HG02763 (cell line): ENCODE results near the gene UBA52.
"Not testable (repeated sequence)": the region's sequence is repeated elsewhere in the genome, so short reads cannot be mapped to it uniquely, and the experiment has no call there.

Source experiments
- ATAC-seq: cut with Tn5 transposase; IDR thresholded peaks from one replicate; pipeline ENCODE4 v1.9.1; 2021; ENCODE audit warnings: mild to moderate bottlenecking, moderate library complexity; ENCODE audit not compliant: unreplicated experiment

Gene UBA52

GRCh38 chr19:18591735-18592385 is 20.2 kb downstream of the UBA52 start:
- ATAC-seq: no peak

DNA sequence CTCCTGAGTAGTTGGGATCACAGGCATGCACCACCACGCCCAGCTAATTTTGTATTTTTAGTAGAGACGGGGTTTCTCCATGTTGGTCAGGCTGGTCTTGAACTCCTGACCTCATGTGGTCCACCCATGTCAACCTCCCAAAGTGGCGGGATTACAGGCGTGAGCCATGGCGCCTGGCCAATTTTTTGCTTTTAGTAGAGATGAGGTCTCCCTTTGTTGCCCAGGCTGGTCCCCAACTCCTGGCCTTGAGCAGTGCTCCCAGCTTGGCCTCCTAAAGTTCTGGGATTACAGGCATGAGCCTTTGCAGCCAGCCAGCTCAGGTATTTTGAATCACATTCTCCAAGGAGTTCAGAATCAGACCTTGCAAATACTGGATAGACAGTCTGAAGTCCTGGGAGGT is 21.1 kb downstream of the UBA52 start:
- not testable (repeated sequence) for ATAC-seq

DNA sequence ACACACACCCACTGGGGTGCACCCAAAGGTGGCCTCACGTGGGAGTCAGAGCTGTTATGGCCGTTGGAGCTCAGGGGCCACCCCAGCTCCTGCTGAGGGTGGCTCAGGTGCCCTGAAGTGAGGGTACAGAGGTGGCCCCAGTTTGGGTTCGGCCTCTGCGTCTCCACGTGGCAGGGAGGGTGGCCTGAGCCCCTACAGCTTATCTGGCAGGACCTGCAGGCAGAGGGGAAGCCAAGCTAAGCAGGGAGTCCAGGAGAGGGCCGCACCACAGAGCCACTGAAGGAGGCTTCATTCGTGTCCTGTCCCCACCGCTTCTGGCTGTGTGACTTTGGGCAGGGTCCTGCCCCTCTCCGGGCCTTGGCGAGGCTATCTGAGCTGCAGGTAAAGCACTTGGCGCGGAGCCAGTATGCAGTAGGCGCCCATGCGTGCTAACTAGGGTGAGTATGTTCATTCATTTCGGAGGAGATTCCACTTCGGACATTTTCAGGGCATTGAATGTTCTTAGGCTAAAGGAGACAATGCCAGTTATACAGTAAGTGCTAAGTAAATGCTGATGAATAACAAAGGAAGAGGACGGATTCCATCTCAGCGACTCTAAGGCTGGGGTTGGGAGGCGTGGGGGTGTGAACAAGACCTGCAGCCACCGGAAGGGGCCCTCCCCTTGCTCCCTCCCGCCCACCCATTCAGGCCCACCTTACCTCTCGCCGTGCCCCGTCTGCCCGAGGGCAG is 21.9 kb downstream of the UBA52 start:
- no peak for ATAC-seq

DNA sequence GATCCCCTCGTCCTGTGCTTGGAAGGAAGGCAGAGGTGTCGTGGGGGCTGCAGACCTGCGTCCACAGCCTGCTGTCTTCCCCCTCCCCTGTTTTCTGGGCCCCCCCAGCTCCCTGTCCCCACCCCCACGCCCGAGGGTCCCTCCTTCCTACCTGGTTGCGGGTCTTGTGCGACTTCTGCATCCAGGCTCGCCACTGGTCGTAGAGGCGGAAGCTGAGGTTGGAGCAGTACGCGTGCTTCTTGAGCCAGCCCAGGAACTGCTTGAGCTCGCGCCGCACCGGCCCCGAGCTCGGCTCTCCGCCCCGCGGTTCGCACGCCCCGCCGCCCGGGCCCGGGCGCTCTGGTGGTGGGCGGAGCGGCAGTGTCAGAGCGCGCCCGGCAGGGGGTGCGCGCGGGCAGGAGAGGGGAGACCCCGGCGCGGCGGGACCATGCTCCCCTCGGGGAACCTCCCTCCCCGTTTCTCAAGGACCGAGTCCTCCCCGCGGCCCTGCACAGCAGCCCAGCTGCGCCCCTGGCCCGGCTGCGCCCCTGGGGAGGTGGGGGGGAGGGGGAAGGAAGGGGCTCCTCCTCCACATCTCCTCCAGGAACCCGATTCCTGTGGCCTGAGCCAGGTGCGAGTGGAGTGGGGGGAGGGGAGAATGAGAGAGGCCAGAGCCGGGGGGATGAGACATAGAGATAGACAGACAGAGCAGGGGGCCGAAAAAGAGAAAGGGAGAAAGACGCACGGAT is 22.6 kb downstream of the UBA52 start:
- ATAC-seq: no peak

- no peak for ATAC-seq
Observed at GRCh38 chr19:18594824-18595373, 23.2 kb downstream of the UBA52 start.

GRCh38 chr19:18595475-18595874 is 23.8 kb downstream of the UBA52 start:
- no peak for ATAC-seq

DNA sequence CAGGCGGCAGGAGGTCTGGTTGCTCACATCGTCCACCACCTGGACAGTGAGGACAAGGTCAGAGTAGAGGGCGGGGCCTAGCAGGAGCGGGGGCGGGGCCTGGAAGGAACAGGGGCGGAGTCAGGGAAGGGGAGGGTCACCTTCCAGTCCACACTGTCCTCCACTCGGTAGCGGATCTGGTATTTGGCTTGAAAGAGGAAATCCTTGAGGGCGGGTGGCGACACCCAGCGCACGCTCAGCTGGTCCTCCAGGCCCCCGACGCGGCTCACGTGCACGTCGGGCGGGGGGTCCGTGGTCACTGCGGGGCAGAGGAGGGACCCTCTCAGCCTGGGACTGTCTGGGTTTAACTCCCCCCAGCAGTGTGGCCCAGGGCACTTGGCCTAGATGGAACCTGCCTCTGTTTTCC is 25.1 kb downstream of the UBA52 start:
- no peak for ATAC-seq

DNA sequence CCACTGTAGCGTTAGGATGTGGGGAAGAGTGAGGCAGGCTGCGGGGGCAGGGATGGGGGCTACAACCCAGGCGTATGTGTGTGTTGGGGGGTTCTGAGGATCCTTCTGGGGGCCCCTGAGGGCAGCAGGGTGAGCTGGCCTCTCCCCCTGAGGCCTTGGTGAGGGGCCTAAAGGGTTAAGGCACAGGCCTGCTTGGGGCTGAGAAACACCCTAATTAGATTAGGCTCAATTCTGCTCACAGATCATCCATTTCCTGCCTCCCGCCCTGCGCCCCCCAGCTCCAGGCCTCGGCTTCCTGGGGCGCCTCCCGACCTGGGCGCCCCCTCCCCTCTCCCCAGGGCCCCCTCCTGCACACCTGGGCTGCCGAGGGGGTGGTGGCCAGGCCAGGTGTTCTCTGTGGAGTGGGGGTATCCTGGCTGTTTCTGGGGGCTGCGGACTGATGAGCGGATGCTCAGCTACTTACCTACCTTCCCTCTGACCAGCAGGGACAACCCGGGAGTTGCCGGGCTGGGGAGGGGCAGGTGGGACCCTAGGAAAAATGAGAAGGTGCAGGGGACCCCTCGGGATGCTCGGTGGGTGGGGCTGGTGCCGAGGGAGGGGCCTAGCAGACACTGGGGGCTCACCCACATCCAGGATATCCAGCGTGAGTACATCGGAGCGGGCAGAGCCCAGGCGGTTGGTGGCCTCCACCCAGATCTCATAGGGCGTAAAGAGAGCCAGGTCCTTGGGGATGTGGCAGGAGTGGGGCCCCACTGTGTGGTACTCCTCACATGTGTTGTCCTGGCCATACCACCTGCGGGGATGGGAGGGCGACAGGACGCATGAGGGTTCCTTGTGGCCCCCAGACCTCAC is 26.4 kb downstream of the UBA52 start:
- no peak for ATAC-seq

GRCh38 chr19:18599485-18599884 is 27.8 kb downstream of the UBA52 start:
- ATAC-seq: no peak

GRCh38 chr19:18600692-18601397 is 29.2 kb downstream of the UBA52 start:
- not testable (repeated sequence) for ATAC-seq

DNA sequence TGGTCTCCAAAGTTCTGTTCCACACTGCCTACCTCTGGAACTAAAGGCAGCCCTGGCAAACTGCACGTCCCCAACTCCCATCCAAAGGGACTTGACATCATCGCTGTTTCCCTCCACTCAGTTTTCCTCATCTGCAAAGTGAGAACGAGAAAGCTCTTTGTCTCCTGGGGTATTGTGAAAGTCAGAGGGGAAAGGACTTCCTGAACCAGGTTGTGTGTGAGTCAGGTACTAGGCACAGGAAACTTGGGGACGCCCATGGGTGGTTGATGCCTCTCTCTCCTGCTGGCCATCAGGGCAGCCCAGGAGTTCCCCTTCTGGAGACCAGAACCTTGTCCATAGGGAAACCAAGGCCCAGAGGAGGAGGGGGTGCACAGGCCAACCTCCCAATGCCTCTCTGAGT is 30.2 kb downstream of the UBA52 start:
- ATAC-seq: no peak

GRCh38 chr19:18603255-18603957 is 31.7 kb downstream of the UBA52 start:
- no peak for ATAC-seq

DNA sequence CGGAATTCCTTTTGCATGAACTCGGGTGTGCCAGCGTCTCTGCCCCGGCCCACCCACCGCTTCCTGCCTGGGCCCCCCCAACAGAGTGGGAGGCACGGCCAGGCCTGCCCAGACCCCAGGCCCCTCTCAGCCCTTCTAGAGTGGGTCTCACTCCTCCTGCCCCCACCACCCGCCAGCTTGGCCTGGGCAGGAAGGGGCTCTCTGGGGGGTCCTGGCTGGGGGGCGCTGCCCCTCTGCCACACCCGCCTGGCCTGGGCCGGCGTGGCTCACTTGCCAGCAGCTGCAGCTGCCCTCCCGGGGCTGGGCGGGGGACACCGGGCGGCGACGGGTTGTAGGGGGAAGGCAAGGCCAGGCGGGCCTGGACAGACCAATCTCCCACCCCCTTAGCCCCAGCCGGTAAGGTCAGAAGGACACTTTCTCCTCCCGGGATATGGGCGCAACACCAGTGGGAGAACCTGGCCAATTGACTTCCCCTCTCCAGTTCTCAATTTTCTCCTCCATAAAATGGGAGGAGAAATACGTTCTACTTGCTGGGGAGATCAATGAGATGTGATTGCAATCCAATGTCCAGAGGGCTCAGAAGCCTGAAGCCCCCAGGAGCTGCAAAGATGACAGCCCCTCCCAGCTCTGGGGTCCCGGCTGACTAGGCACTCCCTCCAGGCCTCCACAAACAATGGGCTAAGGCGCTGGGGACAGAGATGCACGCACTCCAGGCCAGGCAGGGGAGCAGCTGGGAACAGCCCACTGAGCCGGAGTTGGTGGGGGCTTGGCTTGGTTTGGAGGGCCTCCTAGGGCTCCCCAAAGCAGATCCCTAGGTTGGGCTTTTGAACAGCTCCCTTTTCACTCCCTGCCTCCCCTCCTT is 32.5 kb downstream of the UBA52 start:
- ATAC-seq: no peak

GRCh38 chr19:18604820-18605159 is 33.1 kb downstream of the UBA52 start:
- no peak for ATAC-seq

- no peak for ATAC-seq
Observed at GRCh38 chr19:18605196-18605545, 33.5 kb downstream of the UBA52 start.

- no peak for ATAC-seq
Observed at GRCh38 chr19:18605546-18606280, 34.1 kb downstream of the UBA52 start.

GRCh38 chr19:18606281-18607225 is 34.9 kb downstream of the UBA52 start, which contains the start of gene CRLF1:
Gene CRLF1, minus strand, starts transcription at chr19:18606799. Its CDS starts 143 bp downstream, at chr19:18606656.
- ATAC-seq: no peak
